DMS 273 (cell line): Measurements from ENCODE around the gene ACTL7A.
"Not testable (repeated sequence)": the region's sequence is repeated elsewhere in the genome, so short reads cannot be mapped to it uniquely, and the experiment has no call there.

Source experiments
- DNase-seq: peaks from one replicate; lab custom pipeline; 2025; ENCODE audit not compliant: unreplicated experiment; lab: John Stamatoyannopoulos, UW

Gene ACTL7A, protein sequence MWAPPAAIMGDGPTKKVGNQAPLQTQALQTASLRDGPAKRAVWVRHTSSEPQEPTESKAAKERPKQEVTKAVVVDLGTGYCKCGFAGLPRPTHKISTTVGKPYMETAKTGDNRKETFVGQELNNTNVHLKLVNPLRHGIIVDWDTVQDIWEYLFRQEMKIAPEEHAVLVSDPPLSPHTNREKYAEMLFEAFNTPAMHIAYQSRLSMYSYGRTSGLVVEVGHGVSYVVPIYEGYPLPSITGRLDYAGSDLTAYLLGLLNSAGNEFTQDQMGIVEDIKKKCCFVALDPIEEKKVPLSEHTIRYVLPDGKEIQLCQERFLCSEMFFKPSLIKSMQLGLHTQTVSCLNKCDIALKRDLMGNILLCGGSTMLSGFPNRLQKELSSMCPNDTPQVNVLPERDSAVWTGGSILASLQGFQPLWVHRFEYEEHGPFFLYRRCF

GRCh38 chr9:108861997-108862396 lies at the start of gene ACTL7A:
Gene ACTL7A, plus strand, starts transcription at chr9:108862266. Its CDS starts 57 bp downstream, at chr9:108862323.
- no peak for DNase-seq

- DNase-seq: no peak
Observed at GRCh38 chr9:108812396-108813025, 49.6 kb upstream of the ACTL7A start.

DNA sequence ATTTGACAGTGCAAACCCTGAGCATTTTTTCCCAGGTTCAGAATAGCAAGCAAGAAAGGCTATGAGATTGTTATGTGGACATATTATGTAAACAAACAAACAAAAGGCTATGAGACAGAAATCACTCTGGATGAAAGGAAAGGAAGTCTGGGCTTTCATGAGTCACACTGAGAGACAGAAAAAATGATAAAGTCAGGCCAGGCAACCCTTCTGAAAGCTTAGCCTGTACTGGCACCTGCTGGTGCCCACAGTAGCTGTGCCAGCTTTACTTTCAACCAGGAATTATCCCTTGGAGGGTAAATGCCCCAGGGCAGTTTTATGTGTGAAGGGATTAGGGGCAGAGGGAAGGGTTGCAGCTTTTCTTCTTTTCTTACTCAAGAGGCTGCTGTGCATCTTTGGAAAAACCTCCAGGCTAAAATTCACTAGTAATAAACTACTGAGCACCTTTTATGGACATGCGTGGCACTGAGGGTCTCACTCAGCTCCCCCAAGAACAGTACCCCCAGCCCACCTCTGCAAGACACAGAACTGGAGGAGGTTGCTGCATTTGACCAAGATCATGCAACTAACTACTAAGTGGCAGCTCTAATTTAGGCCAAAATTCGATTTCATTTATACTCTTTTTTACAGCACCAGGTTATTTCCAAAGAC lies 48.0 kb upstream of the ACTL7A start:
- DNase-seq: peak; percentile 50

DNA sequence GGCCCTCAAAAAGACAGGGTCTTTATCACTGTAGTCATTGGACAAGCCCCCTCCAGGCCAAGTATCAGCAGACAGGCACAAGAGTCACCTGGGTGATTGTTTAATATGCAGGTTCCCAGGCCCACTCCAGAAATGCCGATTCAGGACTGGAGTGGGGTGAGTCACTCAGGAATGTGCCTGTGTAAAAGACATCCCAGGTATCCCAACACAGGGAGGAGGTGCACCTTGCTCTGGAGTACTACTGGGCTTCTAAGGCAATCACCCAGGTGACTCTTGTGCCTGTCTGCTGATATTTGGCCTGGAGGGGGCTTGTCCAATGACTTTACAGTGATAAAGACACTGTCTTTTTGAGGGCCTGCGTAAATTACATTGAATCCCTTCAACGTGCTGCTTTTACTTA lies 46.9 kb upstream of the ACTL7A start:
- no peak for DNase-seq

DNA sequence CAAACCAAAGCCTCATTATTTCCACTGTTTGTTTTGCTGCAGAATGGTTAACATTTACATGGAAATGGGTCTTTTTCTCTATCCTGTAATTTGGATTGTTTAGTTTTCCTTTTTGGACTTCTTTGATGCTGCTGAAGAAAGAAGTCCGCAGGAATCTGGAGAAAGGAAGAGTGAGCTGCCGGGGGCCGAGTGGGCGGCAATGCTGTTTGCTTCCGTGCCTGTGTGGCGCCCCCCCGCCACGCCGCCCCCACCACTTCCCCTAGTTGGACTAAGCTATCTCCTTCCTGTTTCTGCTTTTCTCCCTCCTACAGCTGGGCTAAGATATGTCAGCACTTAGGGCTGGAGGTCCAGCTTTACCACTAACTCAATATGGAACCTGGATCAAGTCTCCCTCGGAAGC lies 46.0 kb upstream of the ACTL7A start:
- DNase-seq: no peak

GRCh38 chr9:108823829-108824228 lies 38.2 kb upstream of the ACTL7A start:
- no peak for DNase-seq

DNA sequence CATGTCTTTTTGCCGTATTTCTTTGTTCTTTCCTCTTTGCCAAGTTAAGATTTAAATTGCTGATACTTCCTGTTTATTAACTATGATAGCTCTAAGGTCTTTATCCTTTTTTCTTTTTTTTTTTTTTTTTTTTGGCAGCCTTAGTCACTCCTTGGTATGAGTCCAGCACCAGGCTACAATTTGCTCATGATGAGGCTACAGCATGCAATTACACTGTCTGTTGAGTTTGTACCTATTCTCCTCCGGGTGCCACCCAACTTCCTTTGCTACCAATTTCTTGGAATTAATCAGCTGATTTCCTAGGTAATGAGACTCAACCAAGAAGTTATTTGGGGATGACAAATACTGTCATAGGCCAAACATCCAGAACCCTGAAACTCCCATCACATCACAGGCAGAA lies 31.8 kb upstream of the ACTL7A start:
- no peak for DNase-seq

DNA sequence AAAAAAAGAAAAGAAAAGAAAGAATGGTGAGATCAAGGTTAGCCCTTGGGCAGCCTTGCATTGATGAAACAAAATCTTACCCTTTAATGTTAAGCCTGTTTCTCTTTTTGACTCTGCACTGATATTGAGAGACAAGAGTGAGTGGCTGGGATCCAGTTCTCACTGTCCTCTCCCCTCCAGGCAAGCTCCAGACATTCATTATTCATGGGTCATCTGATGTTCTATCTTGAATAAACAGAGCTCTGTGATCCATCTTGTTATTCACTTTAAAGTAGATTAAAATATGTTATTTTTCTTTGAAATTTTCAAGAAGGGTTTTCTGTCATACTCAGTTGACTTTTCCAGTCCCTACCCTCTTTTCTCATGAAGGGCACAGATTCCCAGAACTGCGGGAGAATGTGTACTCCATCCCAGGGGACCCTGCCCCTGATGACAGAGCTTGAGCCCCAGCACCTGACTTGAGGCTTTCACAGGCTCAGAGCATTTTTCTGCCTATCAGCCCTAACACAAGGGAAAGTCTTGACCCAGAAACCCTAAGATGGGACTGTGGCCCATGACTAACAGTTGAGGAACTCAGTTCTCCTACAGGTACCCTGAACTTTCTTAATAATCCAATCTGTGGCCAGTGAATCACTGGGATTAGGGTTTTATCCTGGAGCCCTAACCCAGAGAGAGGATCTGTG lies 30.4 kb upstream of the ACTL7A start:
- DNase-seq: no peak

GRCh38 chr9:108832179-108832500 lies 29.9 kb upstream of the ACTL7A start:
- no peak for DNase-seq

DNA sequence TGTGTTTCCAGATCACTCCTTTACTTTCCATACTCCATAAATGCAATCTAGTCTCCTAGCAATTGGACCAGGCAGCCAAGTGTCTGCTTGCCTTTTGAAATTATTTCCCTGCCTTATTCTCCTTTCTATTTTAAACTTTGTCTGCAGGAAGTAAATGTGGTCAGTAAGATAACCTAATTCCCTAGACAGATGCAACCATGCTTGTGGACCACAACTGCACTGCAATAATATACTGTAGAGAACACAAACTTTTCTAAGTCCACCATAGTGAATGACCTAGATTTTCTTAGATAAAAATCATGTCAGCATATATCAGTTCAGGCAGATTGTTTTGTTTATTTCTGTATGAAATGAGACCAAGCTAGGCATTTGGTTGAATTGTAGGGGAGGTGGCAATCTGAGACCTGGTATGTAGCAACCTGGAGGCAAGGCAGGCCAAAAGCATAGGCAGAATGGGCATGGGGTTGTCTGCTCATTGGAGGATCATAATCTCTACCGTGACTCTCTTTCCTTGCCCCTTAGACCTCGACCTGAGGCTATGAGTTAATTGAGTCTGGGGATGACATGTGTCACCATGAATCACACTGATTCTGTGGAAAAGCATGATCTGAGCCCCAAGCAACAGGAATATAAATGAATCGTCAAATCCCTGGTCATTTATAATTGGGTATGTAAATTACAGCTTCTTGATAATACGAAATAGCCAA lies 27.0 kb upstream of the ACTL7A start:
- DNase-seq: no peak

DNA sequence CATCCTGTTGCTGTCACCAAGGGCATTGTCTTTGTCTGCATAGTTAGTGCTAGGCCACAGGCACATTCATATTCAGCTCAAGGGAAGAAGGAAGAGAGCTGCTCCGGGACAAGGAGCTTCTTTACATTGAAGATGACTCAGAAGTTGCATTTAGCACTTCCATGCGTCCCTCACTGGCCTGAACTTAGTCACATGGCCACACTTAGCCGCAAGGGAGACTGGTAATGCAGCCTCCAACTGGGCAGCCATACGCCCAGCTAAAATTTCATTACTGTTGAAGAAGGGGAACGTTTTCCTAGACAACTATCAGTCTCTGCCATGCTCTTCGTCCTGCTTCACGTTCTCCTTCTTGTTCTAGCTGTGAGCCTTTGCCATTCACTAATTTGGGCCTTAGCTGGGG lies 26.2 kb upstream of the ACTL7A start:
- no peak for DNase-seq

- peak; percentile 6 for DNase-seq
Observed at GRCh38 chr9:108836319-108836718, 25.7 kb upstream of the ACTL7A start.

- DNase-seq: no peak
Observed at GRCh38 chr9:108836781-108837180, 25.3 kb upstream of the ACTL7A start.

GRCh38 chr9:108837530-108837929 lies 24.5 kb upstream of the ACTL7A start:
- DNase-seq: no peak

- DNase-seq: no peak
Observed at GRCh38 chr9:108838017-108838416, 24.0 kb upstream of the ACTL7A start.

DNA sequence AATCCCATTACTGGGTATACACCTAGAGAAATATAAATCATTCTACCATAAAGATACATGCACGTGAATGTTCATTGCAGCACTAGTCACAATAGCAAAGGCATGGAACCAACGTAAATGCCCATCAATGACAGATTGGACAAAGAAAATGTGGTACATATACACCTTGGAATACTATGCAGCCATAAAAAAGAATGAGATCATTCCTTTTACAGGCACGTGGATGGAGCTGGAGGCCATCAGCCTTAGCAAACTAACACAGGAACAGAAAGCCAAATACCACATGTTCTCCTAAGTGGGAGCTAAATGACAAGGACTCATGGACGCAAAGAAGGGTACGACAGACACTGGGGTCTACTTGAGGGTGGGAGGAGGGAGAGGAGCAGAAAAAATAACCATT lies 22.5 kb upstream of the ACTL7A start:
- not testable (repeated sequence) for DNase-seq

DNA sequence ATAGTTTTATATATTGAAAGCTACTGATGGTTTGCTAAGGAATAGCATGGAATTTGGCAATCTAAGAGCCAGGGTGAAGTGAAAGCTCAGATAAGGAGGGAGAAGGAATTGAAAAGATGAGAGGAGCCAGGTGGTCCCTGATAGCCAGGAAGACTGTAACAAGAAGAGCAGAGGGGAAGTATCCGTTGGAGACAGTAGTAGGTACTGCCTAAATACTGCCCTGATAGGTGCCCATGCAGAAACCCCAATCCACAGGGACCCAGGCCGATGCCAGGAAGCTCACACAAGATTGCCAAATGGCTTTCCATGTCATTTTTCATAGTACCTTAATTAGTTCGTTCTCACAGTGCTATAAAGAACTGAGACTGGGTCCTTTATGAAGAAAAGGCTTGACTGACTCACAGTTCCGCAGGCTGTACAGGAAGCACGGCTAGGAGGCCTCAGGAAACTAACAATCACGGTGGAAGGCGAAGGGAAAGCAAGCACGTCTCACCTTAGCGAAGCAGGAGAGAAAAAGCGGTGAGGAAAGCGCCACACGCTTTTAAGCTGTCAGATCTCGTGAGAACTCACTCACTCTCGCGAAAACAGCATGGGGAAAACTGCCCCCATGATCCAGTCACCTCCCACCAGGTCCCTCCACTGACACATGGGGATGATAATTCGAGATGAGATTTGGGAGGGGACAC lies 19.3 kb upstream of the ACTL7A start:
- DNase-seq: no peak

DNA sequence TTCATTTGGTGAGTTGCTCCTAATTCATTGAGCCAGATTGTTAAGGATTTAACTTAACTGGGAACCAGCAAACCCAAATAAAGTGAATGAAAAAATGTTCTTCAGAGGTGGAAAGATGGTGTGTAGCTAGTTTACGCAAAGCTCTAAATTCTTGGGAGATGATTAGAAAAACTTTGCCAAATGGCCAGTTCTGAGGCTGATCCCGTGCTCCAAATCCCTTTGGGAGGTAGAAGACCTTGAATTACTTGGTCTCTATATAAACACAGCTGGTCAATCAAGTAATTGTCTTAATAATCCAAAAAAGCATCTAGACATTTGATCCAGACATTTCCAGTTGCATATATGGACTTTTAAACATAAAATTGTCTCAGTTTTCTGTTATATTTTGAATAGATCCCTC lies 17.7 kb upstream of the ACTL7A start:
- peak; percentile 46 for DNase-seq

DNA sequence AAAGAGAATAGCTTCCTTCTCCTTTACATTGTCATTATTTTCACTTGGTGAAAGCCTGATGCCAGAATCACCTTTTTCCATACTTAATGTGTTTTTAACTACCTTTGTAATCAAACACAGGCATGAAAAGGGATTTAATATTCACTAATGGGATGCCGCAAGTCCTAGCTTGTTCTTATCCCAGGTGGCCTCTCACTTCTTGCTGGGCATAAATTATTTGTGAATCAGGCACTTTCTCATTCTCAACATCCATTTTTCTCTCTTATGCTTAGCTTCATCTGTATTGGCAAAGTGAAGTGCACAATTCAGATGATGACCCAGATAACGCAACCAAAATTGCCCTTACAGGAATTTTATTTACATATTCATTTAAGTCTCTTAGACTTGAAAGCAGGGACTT lies 17.2 kb upstream of the ACTL7A start:
- peak; percentile 80 for DNase-seq

DNA sequence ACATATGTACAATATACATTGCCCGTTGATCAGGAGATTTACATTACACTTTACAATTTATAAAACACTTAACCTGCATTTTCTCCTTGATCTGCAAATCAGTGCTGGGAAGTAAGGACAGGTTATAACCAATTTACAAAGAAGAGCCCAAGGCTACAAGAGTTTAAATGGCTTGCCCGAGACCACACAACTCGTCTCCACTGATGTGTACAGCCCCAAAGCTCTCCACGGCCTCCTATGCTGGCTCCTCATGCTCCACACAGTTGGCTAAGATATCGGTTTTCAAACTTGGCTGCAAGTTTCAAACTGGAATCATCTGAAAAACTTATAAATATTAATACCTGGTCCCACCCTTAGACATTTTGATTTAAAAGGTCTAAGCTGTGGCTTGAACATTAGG lies 16.6 kb upstream of the ACTL7A start:
- peak; percentile 68 for DNase-seq
